Measurements from ENCODE around the gene MYO1E.
"Not testable (repeated sequence)": the region's sequence is repeated elsewhere in the genome, so short reads cannot be mapped to it uniquely, and the experiment has no call there.

Gene MYO1E

GRCh38 chr15:59372352-59373211, at the start of gene MYO1E:
Gene MYO1E (minus strand): TSS chr15:59372871. CDS start chr15:59372500, 371 bp downstream.
- peak; percentile 9 for DNase-seq (ENCODE audit: low spot score)

GRCh38 chr15:59420986-59421618, 48.4 kb upstream of the MYO1E start:
- no peak for DNase-seq (ENCODE audit: low spot score)

- no peak for DNase-seq (ENCODE audit: low spot score)
Measured at GRCh38 chr15:59420108-59420507, 47.4 kb upstream of the MYO1E start.

- DNase-seq (ENCODE audit: low spot score), result no peak
Measured at GRCh38 chr15:59419170-59419569, 46.5 kb upstream of the MYO1E start.

- no peak for DNase-seq (ENCODE audit: low spot score)
Measured at GRCh38 chr15:59416816-59417215, 44.1 kb upstream of the MYO1E start.

- no peak for DNase-seq (ENCODE audit: low spot score)
Measured at GRCh38 chr15:59413577-59413976, 40.9 kb upstream of the MYO1E start.

GRCh38 chr15:59410391-59410896, 37.8 kb upstream of the MYO1E start:
- DNase-seq (ENCODE audit: low spot score), result peak; percentile 36

GRCh38 chr15:59407946-59408345, 35.3 kb upstream of the MYO1E start:
- no peak for DNase-seq (ENCODE audit: low spot score)

- DNase-seq (ENCODE audit: low spot score), result peak; percentile 55
Measured at GRCh38 chr15:59406446-59406845, 33.8 kb upstream of the MYO1E start.

GRCh38 chr15:59405079-59405478, 32.4 kb upstream of the MYO1E start:
- DNase-seq (ENCODE audit: low spot score), result no peak

- no peak for DNase-seq (ENCODE audit: low spot score)
Measured at GRCh38 chr15:59401824-59402569, 29.3 kb upstream of the MYO1E start.

GRCh38 chr15:59401051-59401823, 28.6 kb upstream of the MYO1E start:
- not testable (repeated sequence) for DNase-seq (ENCODE audit: low spot score)

GRCh38 chr15:59400103-59400813, 27.6 kb upstream of the MYO1E start:
- no peak for DNase-seq (ENCODE audit: low spot score)

GRCh38 chr15:59399465-59400102, 26.9 kb upstream of the MYO1E start:
- peak; percentile 87 for DNase-seq (ENCODE audit: low spot score)

GRCh38 chr15:59398220-59398619, 25.5 kb upstream of the MYO1E start:
- no peak for DNase-seq (ENCODE audit: low spot score)

- DNase-seq (ENCODE audit: low spot score), result no peak
Measured at GRCh38 chr15:59396679-59397078, 24.0 kb upstream of the MYO1E start.

- no peak for DNase-seq (ENCODE audit: low spot score)
Measured at GRCh38 chr15:59396211-59396610, 23.5 kb upstream of the MYO1E start.

GRCh38 chr15:59394166-59394661, 21.5 kb upstream of the MYO1E start:
- DNase-seq (ENCODE audit: low spot score), result no peak

- DNase-seq (ENCODE audit: low spot score), result no peak
Measured at GRCh38 chr15:59392299-59392698, 19.6 kb upstream of the MYO1E start.

GRCh38 chr15:59388670-59389069, 16.0 kb upstream of the MYO1E start:
- DNase-seq (ENCODE audit: low spot score), result no peak
